Measurements from ENCODE around the gene LAMB4. TPM values are rescaled to one million over a fixed set of nuclear protein-coding genes. Genes with fewer than 3 reads are reported as not detected.

The LAMB4 gene
- total and polyA plus RNA-seq, 2 experiments from 2014 or later = not detected

DNA sequence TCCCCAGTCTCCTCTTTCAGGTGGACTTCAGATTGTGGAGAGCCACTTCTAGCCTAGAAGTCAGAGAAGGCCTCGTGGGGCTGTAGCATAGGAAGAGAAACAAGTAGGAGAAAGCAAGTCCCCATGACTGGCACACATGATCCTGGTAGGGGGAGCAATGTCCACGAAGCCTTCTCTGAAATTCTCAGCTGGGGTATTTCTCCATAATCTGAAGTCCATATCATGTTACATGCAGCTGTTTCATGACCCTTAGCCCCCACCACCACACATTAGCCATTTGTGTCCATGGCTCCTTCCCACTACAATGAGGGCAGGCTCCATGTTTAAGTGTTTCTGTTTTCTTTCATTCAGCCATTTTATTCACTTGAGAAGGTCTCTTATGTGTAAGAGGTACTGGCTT lies 43.2 kb downstream of the LAMB4 start (continued):
- TF ChIP-seq, protein P1, sequence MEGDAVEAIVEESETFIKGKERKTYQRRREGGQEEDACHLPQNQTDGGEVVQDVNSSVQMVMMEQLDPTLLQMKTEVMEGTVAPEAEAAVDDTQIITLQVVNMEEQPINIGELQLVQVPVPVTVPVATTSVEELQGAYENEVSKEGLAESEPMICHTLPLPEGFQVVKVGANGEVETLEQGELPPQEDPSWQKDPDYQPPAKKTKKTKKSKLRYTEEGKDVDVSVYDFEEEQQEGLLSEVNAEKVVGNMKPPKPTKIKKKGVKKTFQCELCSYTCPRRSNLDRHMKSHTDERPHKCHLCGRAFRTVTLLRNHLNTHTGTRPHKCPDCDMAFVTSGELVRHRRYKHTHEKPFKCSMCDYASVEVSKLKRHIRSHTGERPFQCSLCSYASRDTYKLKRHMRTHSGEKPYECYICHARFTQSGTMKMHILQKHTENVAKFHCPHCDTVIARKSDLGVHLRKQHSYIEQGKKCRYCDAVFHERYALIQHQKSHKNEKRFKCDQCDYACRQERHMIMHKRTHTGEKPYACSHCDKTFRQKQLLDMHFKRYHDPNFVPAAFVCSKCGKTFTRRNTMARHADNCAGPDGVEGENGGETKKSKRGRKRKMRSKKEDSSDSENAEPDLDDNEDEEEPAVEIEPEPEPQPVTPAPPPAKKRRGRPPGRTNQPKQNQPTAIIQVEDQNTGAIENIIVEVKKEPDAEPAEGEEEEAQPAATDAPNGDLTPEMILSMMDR (conservative IDR thresholded peaks at IDR 0.05; ENCODE audit: low read depth in 2 of 2) = no peak

DNA sequence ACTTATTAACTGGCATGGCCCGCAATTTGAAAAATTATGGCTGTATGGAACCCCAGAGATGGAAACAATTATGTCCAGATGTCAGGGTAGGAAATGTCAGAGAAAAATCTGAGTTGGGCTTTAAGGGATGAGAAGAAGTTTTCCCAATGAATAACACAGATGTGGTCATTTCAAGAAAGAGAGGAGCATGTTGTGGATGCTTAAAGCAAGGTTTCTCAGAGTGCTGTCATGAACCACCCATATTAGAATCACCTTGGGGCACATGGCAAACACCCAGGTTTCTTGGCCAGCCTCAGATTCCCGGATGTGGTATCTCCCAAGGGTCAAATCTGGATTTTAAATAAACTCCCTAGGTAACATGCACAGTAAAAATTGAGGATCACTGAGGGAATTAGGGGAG lies 43.6 kb downstream of the LAMB4 start:
- Histone ChIP-seq H3K4me1 (ENCODE audit: insufficient read depth) (no peaks in the 10 kb centered on the region), H3K9me2 (ENCODE audit: insufficient read depth) (peaks cover 7% of the 10 kb centered on the region; the same call in 1 of the 2 replicates), H3F3A (replicated peaks; ENCODE audit: low read depth) (no peaks in the 10 kb centered on the region), H2AFZ (no peak overlapping the region), H3K36me3 (ENCODE audit: insufficient read depth) (no peaks in the 10 kb centered on the region), H3K27ac (ENCODE audit: low read depth) (no peak overlapping the region), H3K27me3 (ENCODE audit: insufficient read depth) (no peaks in the 10 kb centered on the region), H3K79me2 (replicated peaks; ENCODE audit: insufficient read depth) (no peaks in the 10 kb centered on the region), H3K4me3 (no peak overlapping the region), H4K20me1 (replicated peaks; ENCODE audit: insufficient read depth) (no peaks in the 10 kb centered on the region), H3K4me2 (no peak overlapping the region)
- no peak overlapping the region for H3K4me3 Mint-ChIP-seq
- peaks cover 2% of the 10 kb centered on the region; the same call in 1 of the 3 replicates for H3K36me3 Mint-ChIP-seq (ENCODE audit: low read depth)
- H3K4me1 Mint-ChIP-seq = no peaks in the 10 kb centered on the region; the same call in 2 of the 3 replicates
- TF ChIP-seq CREB1 (CRISPR knock-in tag; IDR thresholded peaks at IDR 0.05; ENCODE audit: low read depth) (no peak), JUNB (IDR thresholded peaks at IDR 0.05; ENCODE audit: unreplicated experiment) (no peak), ZNF114 (CRISPR knock-in tag; IDR thresholded peaks at IDR 0.05) (no peak), EZH2phosphoT487 (IDR thresholded peaks at IDR 0.05; ENCODE audit: unreplicated experiment) (no peak), NANOG (IDR thresholded peaks at IDR 0.05; ENCODE audit: borderline replicate concordance) (no peak), ZNF331 (CRISPR knock-in tag; IDR thresholded peaks at IDR 0.05; ENCODE audit: low read depth) (no peak), EZH2 (IDR thresholded peaks at IDR 0.05; ENCODE audit: low read depth, unreplicated experiment) (no peak)
- TF ChIP-seq, protein P2, sequence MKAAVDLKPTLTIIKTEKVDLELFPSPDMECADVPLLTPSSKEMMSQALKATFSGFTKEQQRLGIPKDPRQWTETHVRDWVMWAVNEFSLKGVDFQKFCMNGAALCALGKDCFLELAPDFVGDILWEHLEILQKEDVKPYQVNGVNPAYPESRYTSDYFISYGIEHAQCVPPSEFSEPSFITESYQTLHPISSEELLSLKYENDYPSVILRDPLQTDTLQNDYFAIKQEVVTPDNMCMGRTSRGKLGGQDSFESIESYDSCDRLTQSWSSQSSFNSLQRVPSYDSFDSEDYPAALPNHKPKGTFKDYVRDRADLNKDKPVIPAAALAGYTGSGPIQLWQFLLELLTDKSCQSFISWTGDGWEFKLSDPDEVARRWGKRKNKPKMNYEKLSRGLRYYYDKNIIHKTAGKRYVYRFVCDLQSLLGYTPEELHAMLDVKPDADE (IDR thresholded peaks at IDR 0.05) = no peak
- TF ChIP-seq, protein P3, sequence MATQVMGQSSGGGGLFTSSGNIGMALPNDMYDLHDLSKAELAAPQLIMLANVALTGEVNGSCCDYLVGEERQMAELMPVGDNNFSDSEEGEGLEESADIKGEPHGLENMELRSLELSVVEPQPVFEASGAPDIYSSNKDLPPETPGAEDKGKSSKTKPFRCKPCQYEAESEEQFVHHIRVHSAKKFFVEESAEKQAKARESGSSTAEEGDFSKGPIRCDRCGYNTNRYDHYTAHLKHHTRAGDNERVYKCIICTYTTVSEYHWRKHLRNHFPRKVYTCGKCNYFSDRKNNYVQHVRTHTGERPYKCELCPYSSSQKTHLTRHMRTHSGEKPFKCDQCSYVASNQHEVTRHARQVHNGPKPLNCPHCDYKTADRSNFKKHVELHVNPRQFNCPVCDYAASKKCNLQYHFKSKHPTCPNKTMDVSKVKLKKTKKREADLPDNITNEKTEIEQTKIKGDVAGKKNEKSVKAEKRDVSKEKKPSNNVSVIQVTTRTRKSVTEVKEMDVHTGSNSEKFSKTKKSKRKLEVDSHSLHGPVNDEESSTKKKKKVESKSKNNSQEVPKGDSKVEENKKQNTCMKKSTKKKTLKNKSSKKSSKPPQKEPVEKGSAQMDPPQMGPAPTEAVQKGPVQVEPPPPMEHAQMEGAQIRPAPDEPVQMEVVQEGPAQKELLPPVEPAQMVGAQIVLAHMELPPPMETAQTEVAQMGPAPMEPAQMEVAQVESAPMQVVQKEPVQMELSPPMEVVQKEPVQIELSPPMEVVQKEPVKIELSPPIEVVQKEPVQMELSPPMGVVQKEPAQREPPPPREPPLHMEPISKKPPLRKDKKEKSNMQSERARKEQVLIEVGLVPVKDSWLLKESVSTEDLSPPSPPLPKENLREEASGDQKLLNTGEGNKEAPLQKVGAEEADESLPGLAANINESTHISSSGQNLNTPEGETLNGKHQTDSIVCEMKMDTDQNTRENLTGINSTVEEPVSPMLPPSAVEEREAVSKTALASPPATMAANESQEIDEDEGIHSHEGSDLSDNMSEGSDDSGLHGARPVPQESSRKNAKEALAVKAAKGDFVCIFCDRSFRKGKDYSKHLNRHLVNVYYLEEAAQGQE (IDR thresholded peaks at IDR 0.05; ENCODE audit: unreplicated experiment) = no peak
- TF ChIP-seq, protein P1 (conservative IDR thresholded peaks at IDR 0.05; ENCODE audit: low read depth in 2 of 2) = no peak
- H3K27me3 Mint-ChIP-seq (ENCODE audit: insufficient read depth, low read depth, poor library complexity) = peaks cover 2% of the 10 kb centered on the region
- no peak overlapping the region for H3K27ac Mint-ChIP-seq
- DNase-seq (ENCODE audit: low spot score) = no peak
- no peak for ATAC-seq
- H3K9me3 Mint-ChIP-seq = peaks cover 5% of the 10 kb centered on the region; the same call in 2 of the 3 replicates

All from GM23338 (cell line).